Osteocyte (in vitro differentiated cells): ENCODE data around the gene C1orf74. TPM values are rescaled to one million over a fixed set of nuclear protein-coding genes. Genes with fewer than 3 reads are reported as not detected.
A peak's percentile ranks its signal among the peaks of the same experiment; 100 is the strongest.

Experiments
- DNase-seq: peaks from one replicate; pipeline ENCODE4 v3.0.0; 2021; ENCODE audit warnings: mixed read lengths; ENCODE audit not compliant: unreplicated experiment; ENCODE audit errors: extremely low spot score
- H3K27ac Mint-ChIP-seq: one replicate; pipeline ENCODE4 v1.8.0; 2021; ENCODE audit warnings: mild to moderate bottlenecking, mixed read lengths; ENCODE audit not compliant: unreplicated experiment
- H3K27me3 Mint-ChIP-seq: one replicate; pipeline ENCODE4 v1.8.0; 2021; ENCODE audit warnings: mixed read lengths; ENCODE audit not compliant: unreplicated experiment
- H3K36me3 Mint-ChIP-seq: one replicate; pipeline ENCODE4 v1.8.0; 2021; ENCODE audit warnings: mixed read lengths; ENCODE audit not compliant: unreplicated experiment
- H3K4me1 Mint-ChIP-seq: one replicate; pipeline ENCODE4 v1.8.0; 2021; ENCODE audit warnings: mixed read lengths; ENCODE audit not compliant: unreplicated experiment
- H3K4me3 Mint-ChIP-seq: one replicate; pipeline ENCODE4 v1.8.0; 2021; ENCODE audit warnings: mild to moderate bottlenecking, moderate library complexity, mixed read lengths; ENCODE audit not compliant: unreplicated experiment
- H3K9me3 Mint-ChIP-seq: one replicate; pipeline ENCODE4 v1.8.0; 2021; ENCODE audit warnings: mixed read lengths; ENCODE audit not compliant: unreplicated experiment
- total RNA-seq: library from RNA; stranded (reverse); gene quantifications from 2 replicates; pipeline ENCODE4 v1.2.1, GENCODE V29; 2021
- TF ChIP-seq, protein P1 (sequence below): fragments of 200-600 bp; sonication (generic); IDR thresholded peaks from 2 replicates; pipeline ENCODE4 v1.5.0; 2021; ENCODE audit warnings: antibody characterized with exemption, mild to moderate bottlenecking, moderate library complexity

The C1orf74 gene
- total RNA-seq, 1 donor from 2014 or later: 1.6 TPM

DNA sequence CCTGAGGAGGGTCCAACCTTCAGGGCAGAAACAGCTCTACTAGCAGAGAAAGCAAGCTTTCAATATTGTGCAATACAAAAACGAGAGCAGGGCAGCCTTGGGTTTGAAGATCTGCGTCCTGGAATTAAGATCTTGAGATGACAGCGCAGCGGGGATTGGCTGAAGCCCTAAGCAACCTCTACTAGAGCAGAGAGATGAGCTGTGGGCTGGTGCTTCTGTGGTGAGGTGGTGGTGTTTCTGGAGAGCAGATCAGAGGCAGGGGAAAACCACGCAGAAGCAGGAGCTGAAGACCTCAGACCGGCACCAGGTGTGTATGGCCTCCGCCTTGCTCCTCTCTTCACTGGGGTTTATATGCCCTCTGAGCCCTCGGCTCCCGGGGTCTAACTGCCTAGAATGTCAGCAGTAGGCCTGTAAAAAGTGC is 16.0 kb downstream of the C1orf74 start:
- no peaks in the 10 kb centered on the region for H3K9me3 Mint-ChIP-seq
- TF ChIP-seq, protein P1, sequence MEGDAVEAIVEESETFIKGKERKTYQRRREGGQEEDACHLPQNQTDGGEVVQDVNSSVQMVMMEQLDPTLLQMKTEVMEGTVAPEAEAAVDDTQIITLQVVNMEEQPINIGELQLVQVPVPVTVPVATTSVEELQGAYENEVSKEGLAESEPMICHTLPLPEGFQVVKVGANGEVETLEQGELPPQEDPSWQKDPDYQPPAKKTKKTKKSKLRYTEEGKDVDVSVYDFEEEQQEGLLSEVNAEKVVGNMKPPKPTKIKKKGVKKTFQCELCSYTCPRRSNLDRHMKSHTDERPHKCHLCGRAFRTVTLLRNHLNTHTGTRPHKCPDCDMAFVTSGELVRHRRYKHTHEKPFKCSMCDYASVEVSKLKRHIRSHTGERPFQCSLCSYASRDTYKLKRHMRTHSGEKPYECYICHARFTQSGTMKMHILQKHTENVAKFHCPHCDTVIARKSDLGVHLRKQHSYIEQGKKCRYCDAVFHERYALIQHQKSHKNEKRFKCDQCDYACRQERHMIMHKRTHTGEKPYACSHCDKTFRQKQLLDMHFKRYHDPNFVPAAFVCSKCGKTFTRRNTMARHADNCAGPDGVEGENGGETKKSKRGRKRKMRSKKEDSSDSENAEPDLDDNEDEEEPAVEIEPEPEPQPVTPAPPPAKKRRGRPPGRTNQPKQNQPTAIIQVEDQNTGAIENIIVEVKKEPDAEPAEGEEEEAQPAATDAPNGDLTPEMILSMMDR: no peak
- peak overlapping the region; percentile 27 for H3K27ac Mint-ChIP-seq
- no peaks in the 10 kb centered on the region for H3K4me1 Mint-ChIP-seq
- no peak overlapping the region for H3K4me3 Mint-ChIP-seq
- peaks cover 7% of the 10 kb centered on the region for H3K27me3 Mint-ChIP-seq
- no peaks in the 10 kb centered on the region for H3K36me3 Mint-ChIP-seq
- no peak for DNase-seq

DNA sequence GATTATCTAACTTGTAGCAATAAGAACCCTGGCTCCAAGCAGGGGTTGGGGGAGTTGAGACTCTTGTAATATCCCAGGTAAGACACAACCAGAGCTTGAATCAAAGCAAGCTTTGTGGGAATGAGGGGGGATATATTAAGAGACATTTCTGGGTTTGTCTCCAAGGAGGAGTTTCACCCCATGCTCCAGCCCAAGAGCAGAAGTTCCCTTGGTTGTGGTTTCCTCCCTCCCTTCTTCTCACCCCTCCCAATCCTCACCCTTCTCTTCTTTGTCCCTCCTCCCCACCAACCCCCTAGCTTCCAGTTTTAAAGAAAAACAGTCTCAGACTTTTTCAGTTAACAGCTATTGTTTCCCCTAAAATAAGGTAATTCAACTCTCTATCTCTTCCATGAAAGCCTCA is 16.7 kb downstream of the C1orf74 start:
- Mint-ChIP-seq H3K9me3 (no peaks in the 10 kb centered on the region), H3K4me1 (no peaks in the 10 kb centered on the region), H3K27ac (no peak overlapping the region), H3K36me3 (no peaks in the 10 kb centered on the region), H3K4me3 (no peak overlapping the region), H3K27me3 (peaks cover 12% of the 10 kb centered on the region)
- TF ChIP-seq, protein P1: no peak
- DNase-seq: no peak

DNA sequence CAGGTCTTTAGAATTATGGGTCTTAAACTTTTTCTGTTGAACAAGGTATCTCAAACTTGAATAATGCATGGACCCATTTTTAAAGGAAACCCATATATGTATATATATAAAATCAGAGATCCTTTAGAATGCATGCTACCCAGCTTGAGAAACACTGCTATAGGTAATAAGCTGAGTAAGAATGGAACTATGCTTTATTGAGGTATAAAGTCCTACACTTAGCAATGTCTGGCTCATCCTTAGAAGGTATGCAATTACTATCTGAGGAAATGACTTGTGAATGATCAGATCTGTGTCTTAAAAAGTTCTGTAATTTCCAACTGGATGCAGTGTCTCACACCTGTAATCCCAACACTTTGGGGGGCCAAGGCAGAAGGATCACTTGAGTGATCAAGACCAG is 17.3 kb downstream of the C1orf74 start:
- DNase-seq: no peak
- peaks cover 18% of the 10 kb centered on the region for H3K27me3 Mint-ChIP-seq
- no peak overlapping the region for H3K4me3 Mint-ChIP-seq
- no peaks in the 10 kb centered on the region for H3K36me3 Mint-ChIP-seq
- H3K4me1 Mint-ChIP-seq: no peaks in the 10 kb centered on the region
- no peaks in the 10 kb centered on the region for H3K9me3 Mint-ChIP-seq
- no peak overlapping the region for H3K27ac Mint-ChIP-seq
- TF ChIP-seq, protein P1: no peak

DNA sequence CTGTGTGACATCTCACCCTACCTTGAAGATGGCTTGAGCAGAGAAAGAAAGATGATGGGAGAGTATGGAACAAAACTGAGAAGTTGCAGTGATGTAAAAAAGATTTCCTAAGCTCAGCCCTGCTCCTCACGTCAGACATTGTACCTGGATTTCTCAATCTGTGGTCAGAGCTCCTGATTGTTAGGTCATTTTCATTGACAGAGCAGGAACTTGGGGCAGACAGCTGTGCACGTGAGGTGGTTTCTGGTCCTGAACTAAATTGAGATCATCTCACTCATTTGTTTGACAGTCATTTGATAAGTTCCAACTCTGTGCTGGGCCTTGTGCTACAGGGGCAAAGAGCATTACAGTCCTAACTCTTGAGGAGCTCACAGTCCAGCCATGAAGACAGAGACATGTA is 18.3 kb downstream of the C1orf74 start:
- TF ChIP-seq, protein P1: no peak
- Mint-ChIP-seq H3K27me3 (peaks cover 26% of the 10 kb centered on the region), H3K36me3 (no peaks in the 10 kb centered on the region), H3K27ac (no peak overlapping the region), H3K9me3 (no peaks in the 10 kb centered on the region), H3K4me3 (no peak overlapping the region), H3K4me1 (no peaks in the 10 kb centered on the region)
- no peak for DNase-seq

DNA sequence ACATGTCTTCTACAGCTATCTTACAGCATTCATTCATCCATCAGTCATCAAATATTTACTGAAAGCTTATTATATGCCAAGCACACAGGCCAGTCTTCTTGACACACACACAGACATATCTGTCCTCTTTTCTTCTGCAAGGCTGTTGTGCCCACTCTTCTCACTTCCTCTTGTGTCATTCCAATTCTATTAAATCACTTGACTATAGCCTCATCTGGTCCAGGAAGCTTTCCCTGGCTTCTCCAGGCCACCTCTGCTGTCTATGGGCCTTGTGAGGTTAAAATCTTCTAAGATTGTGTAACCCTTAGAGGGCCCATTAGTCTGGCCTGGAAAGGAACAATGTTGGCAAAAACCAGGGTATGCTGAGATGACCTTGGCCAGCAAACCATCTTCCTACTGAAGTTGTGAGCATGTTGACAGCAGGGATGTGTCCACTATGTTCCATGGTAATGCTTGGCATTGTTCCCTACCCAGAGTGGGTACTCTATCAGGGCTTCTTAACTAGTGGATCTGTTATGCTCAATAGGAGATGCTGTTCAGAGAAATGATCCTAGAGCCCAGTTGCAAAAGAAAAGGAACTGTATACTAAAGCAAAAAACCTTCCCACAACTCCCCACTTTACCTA is 23.2 kb downstream of the C1orf74 start:
- peaks cover 7% of the 10 kb centered on the region for H3K4me1 Mint-ChIP-seq
- TF ChIP-seq, protein P1: no peak
- no peak for DNase-seq

More for the DNA sequence above, 23.2 kb downstream of the C1orf74 start:
- no peaks in the 10 kb centered on the region for H3K9me3 Mint-ChIP-seq
- no peaks in the 10 kb centered on the region for H3K36me3 Mint-ChIP-seq
- H3K27ac Mint-ChIP-seq: no peak overlapping the region
- peaks cover 53% of the 10 kb centered on the region for H3K27me3 Mint-ChIP-seq
- no peak overlapping the region for H3K4me3 Mint-ChIP-seq
